ENCODE results near the gene POFUT2.
"Not testable (repeated sequence)": the region's sequence is repeated elsewhere in the genome, so short reads cannot be mapped to it uniquely, and the experiment has no call there.

The POFUT2 gene

GRCh38 chr21:45326169-45326851 is 38.6 kb upstream of the POFUT2 start:
- no peak for DNase-seq (ENCODE audit: low spot score)

GRCh38 chr21:45325206-45326168 is 37.8 kb upstream of the POFUT2 start:
- DNase-seq (ENCODE audit: low spot score), result no peak

- DNase-seq (ENCODE audit: low spot score), result no peak
Measured at GRCh38 chr21:45324489-45325205, 37.0 kb upstream of the POFUT2 start.

GRCh38 chr21:45323487-45324311 is 36.0 kb upstream of the POFUT2 start:
- DNase-seq (ENCODE audit: low spot score), result no peak

- DNase-seq (ENCODE audit: low spot score), result no peak
Measured at GRCh38 chr21:45322960-45323461, 35.3 kb upstream of the POFUT2 start.

- DNase-seq (ENCODE audit: low spot score), result no peak
Measured at GRCh38 chr21:45322231-45322959, 34.7 kb upstream of the POFUT2 start.

- DNase-seq (ENCODE audit: low spot score), result no peak
Measured at GRCh38 chr21:45320261-45321025, 32.7 kb upstream of the POFUT2 start.

- no peak for DNase-seq (ENCODE audit: low spot score)
Measured at GRCh38 chr21:45319461-45320211, 31.9 kb upstream of the POFUT2 start.

GRCh38 chr21:45318556-45319404 is 31.1 kb upstream of the POFUT2 start:
- DNase-seq (ENCODE audit: low spot score), result peak; percentile 88

- no peak for DNase-seq (ENCODE audit: low spot score)
Measured at GRCh38 chr21:45318146-45318555, 30.5 kb upstream of the POFUT2 start.

- DNase-seq (ENCODE audit: low spot score), result no peak
Measured at GRCh38 chr21:45317398-45318145, 29.9 kb upstream of the POFUT2 start.

GRCh38 chr21:45316871-45317397 is 29.2 kb upstream of the POFUT2 start:
- no peak for DNase-seq (ENCODE audit: low spot score)

GRCh38 chr21:45315676-45316470 is 28.2 kb upstream of the POFUT2 start:
- DNase-seq (ENCODE audit: low spot score), result not testable (repeated sequence)

- DNase-seq (ENCODE audit: low spot score), result no peak
Measured at GRCh38 chr21:45313682-45314081, 26.0 kb upstream of the POFUT2 start.

GRCh38 chr21:45313015-45313414 is 25.3 kb upstream of the POFUT2 start:
- no peak for DNase-seq (ENCODE audit: low spot score)

- DNase-seq (ENCODE audit: low spot score), result no peak
Measured at GRCh38 chr21:45312296-45312695, 24.6 kb upstream of the POFUT2 start.

Measured in HuH-7.5 (cell line).